SH-SY5Y (cell line): Measurements from ENCODE around the gene MCOLN3.

Experiments used
- GATA2 ChIP-seq: IDR thresholded peaks from 2 replicates; pipeline ENCODE4 v1.6.1; 2011; ENCODE audit warnings: mild to moderate bottlenecking, low read depth, low read length
- GATA3 ChIP-seq: IDR thresholded peaks from 2 replicates; pipeline ENCODE4 v1.6.1; 2011; ENCODE audit warnings: low read depth, mild to moderate bottlenecking, low read length, moderate library complexity

Gene MCOLN3

GRCh38 chr1:85060038-85060437 is 11.7 kb upstream of the MCOLN3 start:
- TF ChIP-seq GATA2 (no peak), GATA3 (no peak)

GRCh38 chr1:85059563-85059962 is 11.3 kb upstream of the MCOLN3 start:
- TF ChIP-seq GATA3 (no peak), GATA2 (no peak)

- TF ChIP-seq GATA2 (no peak), GATA3 (no peak)
Measured at GRCh38 chr1:85058786-85059185, 10.5 kb upstream of the MCOLN3 start.

- TF ChIP-seq GATA2 (no peak), GATA3 (no peak)
Measured at GRCh38 chr1:85058311-85058710, 10.0 kb upstream of the MCOLN3 start.

- TF ChIP-seq GATA3 (no peak), GATA2 (no peak)
Measured at GRCh38 chr1:85054664-85055063, 6.4 kb upstream of the MCOLN3 start.

GRCh38 chr1:85049735-85050166 is 1.5 kb upstream of the MCOLN3 start:
- TF ChIP-seq GATA3 (no peak), GATA2 (no peak)

- TF ChIP-seq GATA2 (no peak), GATA3 (no peak)
Measured at GRCh38 chr1:85047472-85048295, 616 bp downstream of the MCOLN3 start.

DNA sequence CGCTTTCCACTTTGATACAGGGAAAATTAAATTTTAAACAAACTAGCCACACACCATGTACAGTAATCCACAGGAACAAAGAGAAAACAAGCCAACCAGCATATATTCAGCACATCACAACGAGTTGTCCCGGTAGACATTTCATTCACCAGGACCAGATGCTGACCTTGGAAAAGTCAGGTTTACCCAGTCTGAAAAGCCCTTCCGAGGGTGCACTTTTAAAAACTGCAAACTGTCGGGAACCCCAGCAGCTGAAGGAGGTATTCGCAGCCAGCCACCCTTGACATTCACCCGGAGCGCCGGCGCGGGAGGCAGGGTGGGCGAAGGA is 1.2 kb downstream of the MCOLN3 start:
- no peak for TF ChIP-seq GATA3
- no peak for TF ChIP-seq GATA2

DNA sequence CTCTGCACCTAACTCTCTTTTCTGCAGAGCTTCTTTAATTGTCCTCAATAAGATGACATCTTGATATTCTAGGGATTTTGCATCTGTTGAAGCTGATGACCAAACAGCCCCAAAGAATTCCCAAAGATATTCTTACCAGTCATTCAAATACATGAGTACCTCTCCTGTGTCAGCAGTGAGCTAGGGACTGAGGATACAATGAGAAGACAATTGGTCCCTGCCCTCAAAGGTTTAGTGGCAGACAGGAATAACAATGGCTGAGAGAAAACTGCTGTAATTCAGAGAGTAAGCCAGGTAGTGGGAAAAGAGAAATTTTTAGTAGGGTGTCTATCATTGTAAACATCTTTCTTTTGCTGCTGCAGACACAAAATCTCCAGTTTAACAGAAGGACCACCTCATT is 5.9 kb downstream of the MCOLN3 start:
- TF ChIP-seq GATA2, result no peak

GRCh38 chr1:85041793-85042192 is 6.5 kb downstream of the MCOLN3 start:
- no peak for TF ChIP-seq GATA2

- TF ChIP-seq GATA3, result no peak
- TF ChIP-seq GATA2, result no peak
Measured at GRCh38 chr1:85033221-85033620, 15.1 kb downstream of the MCOLN3 start.

- TF ChIP-seq GATA3, result no peak
- TF ChIP-seq GATA2, result no peak
Measured at GRCh38 chr1:85030536-85030935, 17.8 kb downstream of the MCOLN3 start.

GRCh38 chr1:85028151-85028550 is 20.1 kb downstream of the MCOLN3 start:
- TF ChIP-seq GATA2, result no peak
- TF ChIP-seq GATA3, result no peak

- TF ChIP-seq GATA3, result no peak
- TF ChIP-seq GATA2, result no peak
Measured at GRCh38 chr1:85027242-85027983, 20.9 kb downstream of the MCOLN3 start.

DNA sequence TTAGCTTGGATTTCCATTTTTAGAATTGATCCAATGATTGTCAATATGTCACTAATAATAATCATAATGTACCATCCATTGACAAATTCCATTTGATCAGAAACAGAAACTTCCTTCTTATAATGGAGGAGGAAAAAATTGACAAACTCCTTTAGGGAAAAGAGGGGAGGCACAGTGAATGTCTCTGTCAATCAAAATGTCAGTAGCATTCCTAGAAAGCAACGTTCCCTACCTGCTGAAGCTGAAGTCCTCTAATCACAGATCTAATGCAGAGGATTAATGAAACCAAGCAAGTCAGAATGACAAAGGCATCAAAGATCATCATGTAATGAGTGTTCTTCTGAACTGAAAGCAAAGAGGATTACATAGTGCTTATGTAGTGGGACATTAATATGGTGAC is 22.4 kb downstream of the MCOLN3 start:
- TF ChIP-seq GATA2, result no peak
- no peak for TF ChIP-seq GATA3

- TF ChIP-seq GATA3 (no peak), GATA2 (no peak)
Measured at GRCh38 chr1:85024736-85025135, 23.6 kb downstream of the MCOLN3 start.
